DOHH2 (cell line): ENCODE data around the gene RPH3AL.

Experiments used
- H3F3A ChIP-seq: fragments of 200-600 bp; sonication (generic), shearing (Covaris generic); 2 replicates; pipeline ENCODE4 v1.6.0; 2016; ENCODE audit warnings: antibody characterized with exemption, mild to moderate bottlenecking; ENCODE audit not compliant: control insufficient read depth, insufficient read depth
- H3K27ac ChIP-seq: fragments of 200-600 bp; sonication (generic); 2 replicates; pipeline ENCODE4 v1.5.1; 2014; ENCODE audit warnings: low read depth, mild to moderate bottlenecking, low read length, moderate library complexity
- H3K27me3 ChIP-seq: fragments of 200-600 bp; sonication (generic); 2 replicates; pipeline ENCODE4 v1.6.1; 2014; ENCODE audit warnings: mild to moderate bottlenecking, low read length, mixed read lengths; ENCODE audit not compliant: control insufficient read depth
- H3K36me3 ChIP-seq: fragments of 200-600 bp; sonication (generic); 2 replicates; pipeline ENCODE4 v1.6.1; 2014; ENCODE audit warnings: mild to moderate bottlenecking, low read length, moderate library complexity, mixed read lengths; ENCODE audit not compliant: control insufficient read depth
- H3K4me1 ChIP-seq: fragments of 200-600 bp; sonication (generic); 2 replicates; pipeline ENCODE4 v1.6.1; 2014; ENCODE audit warnings: mild to moderate bottlenecking, low read length, mixed read lengths; ENCODE audit not compliant: control insufficient read depth
- H3K4me2 ChIP-seq: fragments of 200-600 bp; sonication (generic); 2 replicates; pipeline ENCODE4 v1.6.0; 2014; ENCODE audit warnings: mild to moderate bottlenecking, low read length, moderate library complexity
- H3K4me3 ChIP-seq: fragments of 200-600 bp; sonication (generic); 2 replicates; pipeline ENCODE4 v1.5.1; 2014; ENCODE audit warnings: mild to moderate bottlenecking, low read length, mixed read lengths
- H3K79me2 ChIP-seq: fragments of 200-600 bp; sonication (generic); 2 replicates; pipeline ENCODE4 v1.6.1; 2014; ENCODE audit warnings: mild to moderate bottlenecking, low read length, mixed read lengths; ENCODE audit not compliant: control insufficient read depth
- H3K9me2 ChIP-seq: fragments of 200-600 bp; sonication (generic); replicated peaks from 2 replicates; pipeline ENCODE4 v1.6.1; 2014; ENCODE audit warnings: mild to moderate bottlenecking, low read length, mixed read lengths; ENCODE audit not compliant: control insufficient read depth
- H3K9me3 ChIP-seq: fragments of 200-600 bp; sonication (generic); 2 replicates; pipeline ENCODE4 v1.6.1; 2014; ENCODE audit warnings: antibody characterized with exemption, low read length, mixed read lengths; ENCODE audit not compliant: control insufficient read depth, insufficient read depth
- H4K20me1 ChIP-seq: fragments of 200-600 bp; sonication (generic); 2 replicates; pipeline ENCODE4 v1.6.0; 2014; ENCODE audit warnings: low read depth, mild to moderate bottlenecking, antibody characterized with exemption, low read length, moderate library complexity; ENCODE audit not compliant: control insufficient read depth, insufficient read depth
- EZH2phosphoT487 ChIP-seq: fragments of 200-600 bp; sonication (generic); IDR thresholded peaks from 2 replicates; pipeline ENCODE4 v1.6.1; 2017; ENCODE audit warnings: borderline replicate concordance, mild to moderate bottlenecking, antibody characterized with exemption, low read length, moderate library complexity, mixed read lengths
- TF ChIP-seq, protein P1 (sequence below): fragments of 200-600 bp; sonication (generic); IDR thresholded peaks from one replicate; pipeline ENCODE4 v1.5.1; 2014; ENCODE audit warnings: antibody characterized with exemption, mild to moderate bottlenecking, low read depth, low read length; ENCODE audit not compliant: poor library complexity, severe bottlenecking

Gene RPH3AL

DNA sequence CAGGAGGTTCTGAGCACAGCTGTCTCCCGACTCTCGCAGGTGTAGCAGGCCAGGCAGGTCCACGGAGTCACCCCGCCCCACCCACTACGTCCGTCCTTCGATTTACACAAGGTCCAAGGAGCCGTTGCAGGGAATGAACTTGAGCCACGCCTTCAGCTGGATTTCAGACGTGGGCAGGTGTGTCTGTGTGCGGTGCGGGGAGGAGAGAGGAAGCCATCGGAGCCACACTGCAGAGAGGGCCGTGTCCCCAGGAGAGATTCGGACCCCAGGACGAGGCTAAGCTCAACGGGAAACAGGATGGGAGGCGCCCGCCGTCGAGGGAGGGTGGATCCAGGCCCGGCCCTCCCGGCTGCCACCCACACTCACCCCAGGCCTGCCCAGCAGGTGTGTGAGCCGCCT lies 50.3 kb downstream of the RPH3AL start:
- Histone ChIP-seq H3K27ac (no peak overlapping the region), H3K4me3 (no peak overlapping the region)

DNA sequence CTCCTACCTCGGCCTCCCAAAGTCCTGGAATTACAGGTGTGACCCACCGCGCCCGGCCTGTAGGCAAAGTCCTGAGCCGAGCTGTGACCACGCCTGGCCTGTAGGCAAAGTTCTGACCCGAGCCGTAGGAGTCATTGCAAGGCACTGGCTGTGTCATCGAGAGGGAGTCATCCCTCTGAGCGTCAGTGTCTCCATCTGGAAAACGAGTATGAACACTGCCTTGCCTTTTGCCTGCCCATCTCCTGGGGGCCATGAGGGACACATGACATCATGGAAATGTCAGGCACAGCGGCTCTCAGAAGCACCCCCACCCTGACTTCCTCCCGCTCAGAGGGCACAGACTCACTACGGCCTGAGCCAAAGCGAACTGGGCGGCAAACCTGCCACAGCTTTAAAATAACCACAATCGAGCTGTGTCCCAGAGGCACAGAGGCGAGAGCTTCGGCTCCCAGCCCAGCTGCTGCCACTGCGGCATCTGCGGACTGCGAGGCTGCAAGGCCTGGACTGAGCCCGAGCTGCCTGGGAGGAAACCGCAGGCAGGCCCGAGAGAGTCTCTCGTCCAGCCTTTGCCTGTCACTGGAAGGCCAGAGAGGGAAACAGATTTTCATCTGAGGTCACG lies 50.8 kb downstream of the RPH3AL start:
- no peaks in the 10 kb centered on the region for H3K27me3 ChIP-seq
- H3K9me3 ChIP-seq, result no peaks in the 10 kb centered on the region
- no peaks in the 10 kb centered on the region for H3F3A ChIP-seq
- H4K20me1 ChIP-seq, result no peaks in the 10 kb centered on the region
- no peak overlapping the region for H3K4me3 ChIP-seq
- H3K36me3 ChIP-seq, result no peaks in the 10 kb centered on the region
- no peak for TF ChIP-seq EZH2phosphoT487
- TF ChIP-seq, protein P1, sequence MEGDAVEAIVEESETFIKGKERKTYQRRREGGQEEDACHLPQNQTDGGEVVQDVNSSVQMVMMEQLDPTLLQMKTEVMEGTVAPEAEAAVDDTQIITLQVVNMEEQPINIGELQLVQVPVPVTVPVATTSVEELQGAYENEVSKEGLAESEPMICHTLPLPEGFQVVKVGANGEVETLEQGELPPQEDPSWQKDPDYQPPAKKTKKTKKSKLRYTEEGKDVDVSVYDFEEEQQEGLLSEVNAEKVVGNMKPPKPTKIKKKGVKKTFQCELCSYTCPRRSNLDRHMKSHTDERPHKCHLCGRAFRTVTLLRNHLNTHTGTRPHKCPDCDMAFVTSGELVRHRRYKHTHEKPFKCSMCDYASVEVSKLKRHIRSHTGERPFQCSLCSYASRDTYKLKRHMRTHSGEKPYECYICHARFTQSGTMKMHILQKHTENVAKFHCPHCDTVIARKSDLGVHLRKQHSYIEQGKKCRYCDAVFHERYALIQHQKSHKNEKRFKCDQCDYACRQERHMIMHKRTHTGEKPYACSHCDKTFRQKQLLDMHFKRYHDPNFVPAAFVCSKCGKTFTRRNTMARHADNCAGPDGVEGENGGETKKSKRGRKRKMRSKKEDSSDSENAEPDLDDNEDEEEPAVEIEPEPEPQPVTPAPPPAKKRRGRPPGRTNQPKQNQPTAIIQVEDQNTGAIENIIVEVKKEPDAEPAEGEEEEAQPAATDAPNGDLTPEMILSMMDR, result no peak
- no peaks in the 10 kb centered on the region for H3K4me1 ChIP-seq
- no peaks in the 10 kb centered on the region for H3K79me2 ChIP-seq
- H3K9me2 ChIP-seq, result no peaks in the 10 kb centered on the region
- H3K4me2 ChIP-seq, result no peak overlapping the region
- H3K27ac ChIP-seq, result no peak overlapping the region

More for the DNA sequence above, 50.3 kb downstream of the RPH3AL start:
- no peaks in the 10 kb centered on the region for H3K9me2 ChIP-seq
- H3K4me2 ChIP-seq, result no peak overlapping the region
- no peaks in the 10 kb centered on the region for H3K36me3 ChIP-seq
- TF ChIP-seq EZH2phosphoT487, result no peak
- TF ChIP-seq, protein P1, result no peak
- no peaks in the 10 kb centered on the region for H3K9me3 ChIP-seq
- no peaks in the 10 kb centered on the region for H3K27me3 ChIP-seq
- no peaks in the 10 kb centered on the region for H3K79me2 ChIP-seq
- no peaks in the 10 kb centered on the region for H3K4me1 ChIP-seq
- H4K20me1 ChIP-seq, result no peaks in the 10 kb centered on the region
- no peaks in the 10 kb centered on the region for H3F3A ChIP-seq

DNA sequence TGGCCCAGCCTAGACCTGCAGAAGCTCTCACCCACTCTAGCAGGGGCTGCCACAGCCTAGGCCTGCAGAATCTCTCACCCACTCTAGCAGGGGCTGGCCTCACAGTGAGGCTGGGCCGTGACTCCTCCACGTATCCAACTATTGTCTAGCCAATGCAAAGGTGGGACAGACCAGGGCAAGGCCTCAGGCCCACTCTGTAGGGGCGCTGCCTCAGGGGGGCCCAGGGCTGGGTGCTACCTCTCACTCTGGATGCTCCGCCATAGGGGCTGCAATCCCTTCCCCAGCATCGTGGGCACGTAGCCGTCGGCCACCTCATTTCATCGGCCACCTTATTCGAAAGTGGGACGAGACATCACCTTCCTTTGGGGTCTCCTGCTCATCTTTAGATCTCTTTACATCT lies 51.7 kb downstream of the RPH3AL start:
- Histone ChIP-seq H3K4me2 (no peak overlapping the region), H3K9me2 (no peaks in the 10 kb centered on the region), H3K4me1 (no peaks in the 10 kb centered on the region), H3K27ac (no peak overlapping the region), H3K79me2 (no peaks in the 10 kb centered on the region), H3K27me3 (no peaks in the 10 kb centered on the region), H3F3A (no peaks in the 10 kb centered on the region), H3K36me3 (no peaks in the 10 kb centered on the region), H4K20me1 (no peaks in the 10 kb centered on the region), H3K4me3 (no peak overlapping the region), H3K9me3 (no peaks in the 10 kb centered on the region)
- TF ChIP-seq EZH2phosphoT487, result no peak
- TF ChIP-seq, protein P1, result no peak
